ENCODE measurements around the gene SATB2. TPM values are rescaled to one million over a fixed set of nuclear protein-coding genes. Genes with fewer than 3 reads are reported as not detected.

Gene SATB2
- total and polyA plus RNA-seq, 2 experiments from 2014 or later = 3.0 to 9.9 TPM

- H3K4me1 ChIP-seq (ENCODE audit: insufficient read depth) = peaks cover 13% of the 10 kb centered on the region
- no peaks in the 10 kb centered on the region for H4K20me1 ChIP-seq (ENCODE audit: insufficient read depth)
- in situ Hi-C loops (cut with MboI) = no loop called here
- no peaks in the 10 kb centered on the region for H3K79me2 ChIP-seq (ENCODE audit: insufficient read depth)
- H3K36me3 ChIP-seq (ENCODE audit: low read depth) = peaks cover 7% of the 10 kb centered on the region
- H2AFZ ChIP-seq = no peak overlapping the region
- H3K9me2 ChIP-seq (ENCODE audit: insufficient read depth) = no peaks in the 10 kb centered on the region
- H3K27me3 ChIP-seq (replicated peaks; ENCODE audit: insufficient read depth) = no peaks in the 10 kb centered on the region
- TF ChIP-seq EZH2phosphoT487 (IDR thresholded peaks at IDR 0.05; ENCODE audit: insufficient read depth, low read depth) (no peak), EZH2 (IDR thresholded peaks at IDR 0.05; ENCODE audit: insufficient read depth, poor library complexity, severe bottlenecking) (no peak)
- peaks cover 28% of the 10 kb centered on the region for H3F3A ChIP-seq (ENCODE audit: insufficient read depth)
- H3K9me3 ChIP-seq (ENCODE audit: low read depth) = no peaks in the 10 kb centered on the region
- no peak overlapping the region for H3K4me3 ChIP-seq
- peak overlapping the region; percentile 37 for H3K4me2 ChIP-seq (ENCODE audit: unreplicated experiment)
- H3K9ac ChIP-seq = no peak overlapping the region
- 22 to 41% methylated on average over 1 of the region's 1 CpG for WGBS, 2 experiments (ENCODE audit: low coverage in 1 of 2, low lambda C conversion rate in 2 of 2, missing lambda C conversion rate in 2 of 2)
- peak; percentile 71 for DNase-seq
- peak overlapping the region; percentile 50 for H3K27ac ChIP-seq
Measured at GRCh38 chr2:199315299-199316179, 142.2 kb downstream of the SATB2 start.

- peaks cover 28% of the 10 kb centered on the region for H3F3A ChIP-seq (ENCODE audit: insufficient read depth)
- H3K9me2 ChIP-seq (ENCODE audit: insufficient read depth) = no peaks in the 10 kb centered on the region
- TF ChIP-seq EZH2 (IDR thresholded peaks at IDR 0.05; ENCODE audit: insufficient read depth, poor library complexity, severe bottlenecking) (no peak), EZH2phosphoT487 (IDR thresholded peaks at IDR 0.05; ENCODE audit: insufficient read depth, low read depth) (no peak)
- no peak overlapping the region for H3K4me3 ChIP-seq
- H3K27ac ChIP-seq = no peak overlapping the region
- no peak overlapping the region for H3K9ac ChIP-seq
- in situ Hi-C loops (cut with MboI) = no loop called here
- H2AFZ ChIP-seq = no peak overlapping the region
- no peaks in the 10 kb centered on the region for H3K79me2 ChIP-seq (ENCODE audit: insufficient read depth)
- no peaks in the 10 kb centered on the region for H3K27me3 ChIP-seq (replicated peaks; ENCODE audit: insufficient read depth)
- H3K36me3 ChIP-seq (ENCODE audit: low read depth) = peaks cover 3% of the 10 kb centered on the region; the same call in 1 of the 2 replicates
- no peak for DNase-seq
- no peak overlapping the region for H3K4me2 ChIP-seq (ENCODE audit: unreplicated experiment)
- H3K9me3 ChIP-seq (ENCODE audit: low read depth) = no peaks in the 10 kb centered on the region
- H4K20me1 ChIP-seq (ENCODE audit: insufficient read depth) = no peaks in the 10 kb centered on the region
- WGBS, 2 experiments (ENCODE audit: low coverage in 1 of 2, low lambda C conversion rate in 2 of 2, missing lambda C conversion rate in 2 of 2) = 95 to 99% methylated on average over 3 of the region's 3 CpGs
- H3K4me1 ChIP-seq (ENCODE audit: insufficient read depth) = peaks cover 13% of the 10 kb centered on the region
Measured at GRCh38 chr2:199312931-199313330, 144.8 kb downstream of the SATB2 start.

- Histone ChIP-seq H3K9me3 (ENCODE audit: low read depth) (no peaks in the 10 kb centered on the region), H3K79me2 (ENCODE audit: insufficient read depth) (no peaks in the 10 kb centered on the region), H3K27ac (no peak overlapping the region), H3F3A (ENCODE audit: insufficient read depth) (peaks cover 12% of the 10 kb centered on the region), H3K27me3 (replicated peaks; ENCODE audit: insufficient read depth) (no peaks in the 10 kb centered on the region), H3K9ac (no peak overlapping the region), H4K20me1 (ENCODE audit: insufficient read depth) (no peaks in the 10 kb centered on the region), H3K4me1 (ENCODE audit: insufficient read depth) (peaks cover 6% of the 10 kb centered on the region), H3K9me2 (ENCODE audit: insufficient read depth) (no peaks in the 10 kb centered on the region), H3K4me2 (ENCODE audit: unreplicated experiment) (no peak overlapping the region), H2AFZ (no peak overlapping the region), H3K4me3 (no peak overlapping the region), H3K36me3 (ENCODE audit: low read depth) (peaks cover 13% of the 10 kb centered on the region; the same call in 1 of the 2 replicates)
- WGBS, 2 experiments (ENCODE audit: low coverage in 1 of 2, low lambda C conversion rate in 2 of 2, missing lambda C conversion rate in 2 of 2) = 96 to 98% methylated on average over 7 of the region's 7 CpGs
- no peak for DNase-seq
- in situ Hi-C loops (cut with MboI) = no loop called here
- TF ChIP-seq EZH2 (IDR thresholded peaks at IDR 0.05; ENCODE audit: insufficient read depth, poor library complexity, severe bottlenecking) (no peak), EZH2phosphoT487 (IDR thresholded peaks at IDR 0.05; ENCODE audit: insufficient read depth, low read depth) (no peak)
Measured at GRCh38 chr2:199310771-199311585, 146.8 kb downstream of the SATB2 start.

GRCh38 chr2:199309973-199310372 lies 147.8 kb downstream of the SATB2 start:
- no peaks in the 10 kb centered on the region for H3K9me3 ChIP-seq (ENCODE audit: low read depth)
- TF ChIP-seq EZH2phosphoT487 (IDR thresholded peaks at IDR 0.05; ENCODE audit: insufficient read depth, low read depth) (no peak), EZH2 (IDR thresholded peaks at IDR 0.05; ENCODE audit: insufficient read depth, poor library complexity, severe bottlenecking) (no peak)
- peaks cover 2% of the 10 kb centered on the region; the same call in 1 of the 2 replicates for H3F3A ChIP-seq (ENCODE audit: insufficient read depth)
- H3K4me1 ChIP-seq (ENCODE audit: insufficient read depth) = no peaks in the 10 kb centered on the region
- no peaks in the 10 kb centered on the region for H4K20me1 ChIP-seq (ENCODE audit: insufficient read depth)
- H3K4me3 ChIP-seq = no peak overlapping the region
- DNase-seq = no peak
- H2AFZ ChIP-seq = no peak overlapping the region
- H3K79me2 ChIP-seq (ENCODE audit: insufficient read depth) = no peaks in the 10 kb centered on the region
- no peak overlapping the region for H3K9ac ChIP-seq
- WGBS, 2 experiments (ENCODE audit: low coverage in 1 of 2, low lambda C conversion rate in 2 of 2, missing lambda C conversion rate in 2 of 2) = 84 to 87% methylated on average over 6 of the region's 6 CpGs
- H3K36me3 ChIP-seq (ENCODE audit: low read depth) = peaks cover 14% of the 10 kb centered on the region; the same call in 1 of the 2 replicates
- no peak overlapping the region for H3K4me2 ChIP-seq (ENCODE audit: unreplicated experiment)
- in situ Hi-C loops (cut with MboI) = no loop called here
- H3K27ac ChIP-seq = no peak overlapping the region
- H3K27me3 ChIP-seq (replicated peaks; ENCODE audit: insufficient read depth) = no peaks in the 10 kb centered on the region
- H3K9me2 ChIP-seq (ENCODE audit: insufficient read depth) = no peaks in the 10 kb centered on the region

Data from GM23248 (cell line).